Testis (tissue), 2 donors: Measurements from ENCODE around the gene LARGE1.

Experiments used
- POLR2A ChIP-seq: fragments of 450-650 bp; IDR thresholded peaks from one replicate; pipeline ENCODE4 v1.6.1; 2017; ENCODE audit warnings: antibody characterized with exemption, mild to moderate bottlenecking, moderate library complexity
- TF ChIP-seq, protein P1 (sequence below), 3 experiments: fragments of 450-650 bp in 2 of 3; fragments of 200-600 bp in 1 of 3; sonication (generic) in 1 of 3; IDR thresholded peaks; one replicate each; pipeline ENCODE4 v1.5.1; 2016 to 2019; ENCODE audit warnings: antibody characterized with exemption in 3 of 3, mild to moderate bottlenecking in 2 of 3, moderate library complexity in 1 of 3

DNA sequence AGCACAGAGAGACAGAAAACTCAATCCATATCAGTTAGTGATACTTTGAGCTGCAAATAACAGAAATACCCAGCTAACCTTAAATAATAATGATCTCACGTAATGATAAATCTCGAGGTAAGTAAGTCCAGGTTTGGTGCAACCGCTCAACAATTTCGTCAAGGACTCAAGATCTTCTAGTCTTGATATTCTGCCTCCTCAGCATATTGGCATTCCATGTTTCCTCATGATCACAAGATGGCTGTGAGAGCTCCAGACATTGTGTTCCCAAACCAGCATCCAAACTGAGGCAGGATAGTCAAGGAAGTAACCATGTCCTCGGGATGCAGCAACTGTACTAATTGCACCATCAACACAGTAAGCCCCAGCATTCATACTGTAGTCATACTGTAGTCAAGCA lies 7.5 kb upstream of the LARGE1 start:
- TF ChIP-seq, protein P1, sequence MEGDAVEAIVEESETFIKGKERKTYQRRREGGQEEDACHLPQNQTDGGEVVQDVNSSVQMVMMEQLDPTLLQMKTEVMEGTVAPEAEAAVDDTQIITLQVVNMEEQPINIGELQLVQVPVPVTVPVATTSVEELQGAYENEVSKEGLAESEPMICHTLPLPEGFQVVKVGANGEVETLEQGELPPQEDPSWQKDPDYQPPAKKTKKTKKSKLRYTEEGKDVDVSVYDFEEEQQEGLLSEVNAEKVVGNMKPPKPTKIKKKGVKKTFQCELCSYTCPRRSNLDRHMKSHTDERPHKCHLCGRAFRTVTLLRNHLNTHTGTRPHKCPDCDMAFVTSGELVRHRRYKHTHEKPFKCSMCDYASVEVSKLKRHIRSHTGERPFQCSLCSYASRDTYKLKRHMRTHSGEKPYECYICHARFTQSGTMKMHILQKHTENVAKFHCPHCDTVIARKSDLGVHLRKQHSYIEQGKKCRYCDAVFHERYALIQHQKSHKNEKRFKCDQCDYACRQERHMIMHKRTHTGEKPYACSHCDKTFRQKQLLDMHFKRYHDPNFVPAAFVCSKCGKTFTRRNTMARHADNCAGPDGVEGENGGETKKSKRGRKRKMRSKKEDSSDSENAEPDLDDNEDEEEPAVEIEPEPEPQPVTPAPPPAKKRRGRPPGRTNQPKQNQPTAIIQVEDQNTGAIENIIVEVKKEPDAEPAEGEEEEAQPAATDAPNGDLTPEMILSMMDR (IDR thresholded peaks at IDR 0.05), result no peak
- no peak for TF ChIP-seq POLR2A
